Femur (tissue), 1 donor: ENCODE data around the gene SORBS1.

Experiments
- DNase-seq: peaks from one replicate; pipeline ENCODE4 v3.0.0-alpha.2; 2017

The SORBS1 gene

DNA sequence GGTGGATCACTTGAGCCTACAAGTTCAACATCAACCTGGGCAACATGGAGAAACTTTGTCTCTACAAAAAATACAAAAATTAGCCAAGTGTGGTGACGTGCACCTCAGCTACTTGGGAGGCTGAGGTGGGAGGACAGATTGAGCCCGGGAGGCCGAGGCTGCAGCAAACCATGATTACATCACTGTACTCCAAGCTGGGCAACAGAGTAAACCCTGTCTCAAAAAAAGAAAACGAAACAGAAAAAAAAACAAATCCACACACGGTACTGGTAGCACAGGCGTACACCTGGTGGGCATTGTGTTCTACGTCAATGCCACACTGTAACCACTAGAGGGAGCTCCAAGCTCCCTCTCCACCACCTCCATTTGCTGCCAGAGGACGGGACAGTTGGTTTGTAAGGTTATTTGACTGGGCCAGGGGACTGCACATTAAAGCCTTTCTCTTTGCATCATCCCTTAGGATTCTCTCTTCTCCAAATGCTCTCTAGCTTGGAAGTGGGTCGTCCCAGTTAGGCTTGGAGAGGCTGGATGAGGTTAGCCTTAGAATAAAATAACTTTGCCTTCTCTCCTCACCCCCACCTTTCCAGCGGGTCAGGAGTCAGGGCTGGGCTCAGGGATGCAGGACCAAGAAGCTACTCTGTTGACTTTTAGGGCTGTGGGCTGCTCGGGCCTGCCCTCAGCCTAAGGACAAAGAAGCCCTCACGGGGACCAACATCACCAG is 130.8 kb downstream of the SORBS1 start:
- peak; percentile 75 for DNase-seq

DNA sequence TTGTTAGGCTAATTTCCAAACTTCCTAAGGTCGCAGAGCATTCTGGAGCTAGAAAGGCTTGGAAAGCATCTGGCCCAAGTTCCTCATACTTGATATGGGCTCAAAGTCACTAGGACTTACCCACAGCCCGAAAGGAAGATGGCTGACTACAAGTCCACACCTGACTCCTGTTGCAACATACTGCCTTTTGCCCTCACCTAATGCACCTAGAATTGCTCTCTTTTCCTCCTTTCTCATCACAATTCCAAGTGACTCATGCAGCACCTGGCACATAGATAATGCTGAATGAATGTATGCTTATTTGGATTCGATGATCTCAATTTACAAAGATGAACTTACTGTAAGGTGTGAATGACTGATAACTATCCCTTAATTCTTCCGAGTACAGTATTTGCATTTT is 131.5 kb downstream of the SORBS1 start:
- DNase-seq: no peak

DNA sequence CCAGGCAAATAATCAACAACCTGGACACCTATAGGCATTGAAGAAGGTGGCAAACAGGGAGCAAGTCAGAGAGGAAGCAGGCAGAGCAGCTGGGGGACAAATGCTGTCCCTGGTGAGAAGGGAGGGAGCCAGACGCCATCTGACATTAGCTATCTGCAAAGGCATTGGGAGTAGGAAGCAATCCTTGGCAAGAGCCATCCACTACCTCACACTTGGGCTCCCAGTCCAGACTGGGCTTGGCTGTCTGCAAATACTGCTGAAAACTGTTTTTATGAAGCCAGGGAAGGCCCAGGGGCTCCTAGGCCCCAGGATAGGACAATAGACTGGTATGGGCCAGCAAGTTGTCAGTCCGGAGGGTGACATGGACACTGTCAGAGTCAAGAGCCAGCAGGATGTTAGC is 132.5 kb downstream of the SORBS1 start:
- DNase-seq: no peak

DNA sequence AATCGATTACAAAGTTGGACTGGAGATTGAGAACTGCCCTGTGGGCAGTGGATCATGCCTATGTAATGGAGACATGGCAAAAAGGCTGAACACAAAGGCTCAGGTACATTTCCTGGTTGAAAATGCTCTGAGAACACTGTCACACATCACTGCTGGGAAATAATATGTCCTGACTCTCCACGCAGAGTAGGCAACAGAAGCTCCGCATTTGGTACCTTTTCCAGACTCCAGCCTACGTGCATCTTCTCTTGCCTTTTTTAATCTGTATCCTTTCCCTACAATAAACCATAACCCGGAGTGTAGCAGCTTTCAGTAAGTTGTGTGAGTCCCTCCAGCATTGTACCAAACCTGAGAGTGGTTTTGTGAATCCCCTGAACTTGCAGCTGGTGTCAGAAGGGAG is 134.7 kb downstream of the SORBS1 start:
- DNase-seq: no peak

DNA sequence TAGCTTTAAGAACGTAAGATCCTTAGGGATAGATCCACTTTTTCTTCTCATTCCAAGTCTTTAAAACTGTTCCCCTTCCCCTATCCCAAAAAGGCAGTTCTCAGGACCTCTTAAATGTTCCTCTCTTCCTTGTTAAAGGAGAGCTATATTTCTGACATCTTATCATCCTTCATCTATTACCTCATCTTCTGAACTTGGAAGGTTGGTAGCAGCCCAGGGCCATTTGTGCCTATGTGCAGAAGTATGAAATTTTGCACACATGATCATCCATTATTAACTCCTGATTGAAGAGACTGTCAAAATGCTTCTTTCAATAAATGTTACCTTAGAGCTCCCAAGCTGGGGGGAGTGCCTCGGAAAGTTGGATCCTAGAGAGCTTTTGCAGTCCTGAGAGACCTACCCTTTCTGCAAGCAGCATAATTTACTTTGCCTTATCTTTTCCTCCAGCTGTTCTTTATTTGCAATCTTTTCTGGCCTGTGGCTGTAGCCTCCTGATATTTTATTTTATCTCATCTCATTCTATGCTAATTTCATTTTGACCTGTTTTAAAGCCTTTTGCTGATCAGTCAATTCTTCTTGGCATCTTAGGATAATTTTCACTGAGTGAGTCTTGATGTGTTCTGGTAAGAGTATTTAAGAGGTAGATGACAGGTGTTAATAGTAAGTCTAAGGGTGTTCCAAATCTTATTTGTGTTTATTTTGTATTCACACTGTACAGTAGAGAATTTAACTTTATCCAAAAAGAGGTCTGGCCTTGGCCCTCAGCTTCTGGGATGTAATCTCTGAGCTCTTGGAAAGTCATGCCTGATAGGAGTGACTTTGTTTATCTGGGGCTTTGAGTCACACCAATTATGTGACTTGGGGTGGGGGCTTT is 135.3 kb downstream of the SORBS1 start:
- no peak for DNase-seq

DNA sequence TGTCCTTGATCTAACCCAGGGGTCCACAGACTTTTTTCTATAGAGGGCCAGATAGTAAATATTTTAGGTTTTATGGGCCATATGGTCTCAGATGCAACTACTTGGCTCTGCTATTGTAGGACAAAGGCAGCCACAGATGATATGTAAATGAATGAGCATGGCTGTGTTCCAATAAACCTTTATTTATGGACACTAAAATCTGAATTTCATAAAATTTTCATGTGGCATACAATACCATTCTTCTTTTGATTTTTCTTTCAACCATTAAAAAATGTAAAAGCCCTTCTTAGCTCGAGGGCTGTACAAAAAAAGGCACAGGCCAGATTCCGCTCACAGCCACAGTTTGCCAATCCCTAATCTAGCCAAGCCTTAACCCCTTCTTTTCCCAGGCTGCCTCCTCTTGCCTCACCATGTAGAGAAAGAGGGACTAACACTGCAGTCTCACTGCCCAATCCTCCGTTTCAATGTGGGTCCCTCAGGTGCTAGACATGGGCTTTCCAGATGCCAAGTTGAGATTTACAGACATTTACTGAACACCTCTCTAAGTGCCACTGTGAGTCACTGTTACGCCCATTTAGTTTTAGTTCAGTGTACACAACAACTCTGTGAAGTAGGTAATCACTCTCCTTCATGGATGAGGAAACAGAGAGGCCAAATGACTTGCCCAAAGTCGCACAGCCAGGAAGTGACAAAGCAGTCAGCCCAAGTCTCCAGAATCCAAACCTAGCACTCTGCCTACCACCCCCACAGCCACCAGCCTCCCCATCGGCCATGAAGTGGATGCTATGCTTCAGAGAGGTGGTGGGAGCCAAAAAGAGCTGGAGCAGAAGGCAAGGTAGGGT is 137.8 kb downstream of the SORBS1 start:
- no peak for DNase-seq

DNA sequence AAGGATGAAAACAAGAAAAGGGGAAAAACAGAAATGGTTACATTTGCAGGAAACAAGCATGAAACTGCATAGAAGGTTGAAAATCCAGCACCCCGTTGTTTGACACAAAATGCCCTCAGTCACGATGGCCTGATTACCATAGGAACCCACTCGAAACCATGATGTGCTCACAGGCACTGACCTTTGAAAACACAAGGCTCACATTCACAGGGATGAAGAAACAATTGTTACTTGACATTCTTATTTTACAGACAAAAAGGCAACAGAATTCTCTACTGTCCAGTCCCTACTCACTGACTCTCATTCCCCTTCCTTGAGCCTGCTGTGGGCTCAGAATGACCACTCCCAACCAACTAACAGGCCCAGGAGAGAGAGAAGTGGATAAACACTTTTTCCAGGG is 138.9 kb downstream of the SORBS1 start:
- DNase-seq: no peak

DNA sequence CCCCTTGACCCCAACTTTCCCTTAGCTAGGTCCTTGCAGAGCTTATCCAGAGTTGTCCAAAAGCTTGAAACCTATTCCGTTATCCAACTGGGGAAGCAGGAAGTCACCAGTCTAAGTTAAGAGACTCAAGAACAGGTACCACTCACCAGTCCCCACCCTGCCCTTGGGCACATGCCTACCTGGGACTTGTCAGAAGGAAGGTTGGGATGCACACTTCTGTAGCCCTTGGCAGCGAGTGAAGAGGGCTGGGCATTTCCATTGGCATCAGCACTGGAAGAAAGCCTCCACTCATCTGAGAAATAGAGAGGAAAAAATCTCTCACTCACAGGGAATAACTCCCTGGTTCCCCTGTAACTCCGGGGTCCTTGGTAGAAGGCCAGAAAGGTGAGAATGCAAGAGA is 139.4 kb downstream of the SORBS1 start:
- DNase-seq: no peak

DNA sequence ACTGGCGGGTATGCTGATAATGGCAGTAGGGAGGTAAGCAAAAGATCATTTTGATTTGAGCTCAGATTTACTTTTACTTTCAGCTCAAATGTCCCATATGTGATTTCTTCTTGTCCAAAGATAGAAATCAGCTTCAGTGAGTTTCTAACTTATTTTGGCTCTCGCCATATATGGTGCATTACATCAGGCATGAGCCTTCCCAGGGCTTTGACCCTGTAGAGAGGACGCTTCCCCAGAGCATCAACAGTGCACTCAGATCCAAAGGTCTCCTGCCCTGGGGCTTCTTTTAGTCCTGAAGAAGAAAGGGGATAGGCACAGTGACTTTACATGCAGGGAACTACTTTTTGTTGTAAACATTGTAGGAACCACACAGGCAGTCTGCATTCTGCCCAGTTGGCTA is 141.8 kb downstream of the SORBS1 start:
- DNase-seq: no peak

DNA sequence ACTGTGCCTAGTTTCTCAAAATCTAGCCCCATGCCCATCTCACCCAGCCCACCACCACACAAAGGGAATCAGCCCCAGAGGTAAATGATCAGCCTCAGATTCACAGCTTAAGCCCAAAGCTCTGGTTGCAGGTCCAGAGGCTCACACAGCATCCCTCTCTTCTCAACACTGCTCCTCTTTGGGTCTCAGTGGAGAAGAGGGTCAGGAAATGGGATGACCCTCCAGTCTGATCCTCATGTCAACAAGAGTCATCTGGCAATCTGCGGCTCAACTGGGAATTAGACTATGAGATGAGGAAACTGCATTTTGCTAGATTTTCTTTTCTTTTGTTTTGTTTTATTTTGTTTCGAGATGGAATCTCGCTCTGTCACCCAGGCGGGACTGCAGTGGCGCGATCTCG is 144.2 kb downstream of the SORBS1 start:
- no peak for DNase-seq

DNA sequence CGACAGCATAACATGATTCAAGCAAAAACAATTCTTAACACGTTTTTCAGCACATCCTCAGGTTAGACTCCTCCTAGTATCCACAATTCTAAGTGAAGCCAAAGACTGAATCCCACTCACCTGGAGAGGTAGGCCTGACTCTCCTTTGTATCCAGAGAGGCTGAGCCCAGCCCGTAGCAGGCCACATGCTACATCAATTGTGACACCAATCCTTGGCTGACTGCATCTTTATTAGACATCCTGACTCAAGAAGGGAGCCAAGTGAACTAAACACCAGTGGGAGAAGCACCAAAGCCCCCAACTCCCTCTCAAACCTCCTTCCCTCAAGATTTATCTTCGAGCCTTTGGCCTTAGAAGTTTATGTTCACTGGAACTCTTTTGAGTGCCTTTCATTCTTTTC is 144.9 kb downstream of the SORBS1 start:
- DNase-seq: no peak

DNA sequence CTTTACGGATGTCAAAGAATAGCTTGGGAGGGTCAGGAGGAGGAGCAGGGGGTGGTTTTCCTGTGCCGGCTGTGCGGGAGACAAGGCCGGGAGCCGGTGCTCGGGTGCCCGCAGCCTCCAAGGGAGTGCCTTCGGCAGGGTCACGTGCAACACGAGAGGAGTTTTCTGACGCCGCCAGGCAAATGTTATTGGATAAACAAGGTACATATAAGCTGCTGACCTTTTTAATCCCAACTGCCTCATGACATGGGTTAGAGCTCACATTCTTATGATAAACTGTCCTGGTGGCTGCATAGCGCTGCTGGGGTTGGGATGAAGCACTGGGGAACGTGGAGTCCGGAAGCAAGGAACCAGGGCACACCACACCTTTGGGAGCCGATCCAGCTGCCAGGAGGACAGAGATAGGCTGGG is 145.5 kb downstream of the SORBS1 start:
- DNase-seq: no peak

DNA sequence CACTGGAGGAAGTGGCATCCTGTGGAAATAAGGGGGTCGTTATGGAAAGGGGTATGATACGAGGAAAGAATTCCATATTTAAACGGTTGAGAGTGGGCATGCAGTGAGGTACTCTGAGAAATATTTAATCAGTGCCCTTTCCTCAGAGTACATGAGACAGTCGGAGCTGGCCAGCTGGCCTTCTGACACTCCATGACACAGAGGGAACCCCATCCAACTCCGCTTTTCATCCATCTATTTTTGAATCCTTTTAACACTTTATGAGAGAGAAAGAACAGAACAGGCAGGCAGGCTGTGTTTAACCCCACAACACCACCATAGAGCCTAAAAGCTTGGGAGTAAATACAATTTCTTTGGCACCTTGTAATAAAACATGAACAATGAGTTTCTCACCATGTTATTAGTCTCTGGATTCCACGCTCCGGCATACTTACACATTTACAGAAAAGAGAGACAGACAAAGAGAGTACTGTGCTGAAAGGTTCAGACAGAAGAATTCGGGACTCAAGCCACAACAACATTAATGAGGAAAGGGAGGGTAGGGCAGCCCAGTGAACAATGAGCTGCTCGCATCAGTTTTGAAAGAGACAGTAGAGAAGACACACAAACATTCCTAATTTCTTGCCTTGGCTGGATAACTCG is 146.2 kb downstream of the SORBS1 start:
- DNase-seq: no peak

DNA sequence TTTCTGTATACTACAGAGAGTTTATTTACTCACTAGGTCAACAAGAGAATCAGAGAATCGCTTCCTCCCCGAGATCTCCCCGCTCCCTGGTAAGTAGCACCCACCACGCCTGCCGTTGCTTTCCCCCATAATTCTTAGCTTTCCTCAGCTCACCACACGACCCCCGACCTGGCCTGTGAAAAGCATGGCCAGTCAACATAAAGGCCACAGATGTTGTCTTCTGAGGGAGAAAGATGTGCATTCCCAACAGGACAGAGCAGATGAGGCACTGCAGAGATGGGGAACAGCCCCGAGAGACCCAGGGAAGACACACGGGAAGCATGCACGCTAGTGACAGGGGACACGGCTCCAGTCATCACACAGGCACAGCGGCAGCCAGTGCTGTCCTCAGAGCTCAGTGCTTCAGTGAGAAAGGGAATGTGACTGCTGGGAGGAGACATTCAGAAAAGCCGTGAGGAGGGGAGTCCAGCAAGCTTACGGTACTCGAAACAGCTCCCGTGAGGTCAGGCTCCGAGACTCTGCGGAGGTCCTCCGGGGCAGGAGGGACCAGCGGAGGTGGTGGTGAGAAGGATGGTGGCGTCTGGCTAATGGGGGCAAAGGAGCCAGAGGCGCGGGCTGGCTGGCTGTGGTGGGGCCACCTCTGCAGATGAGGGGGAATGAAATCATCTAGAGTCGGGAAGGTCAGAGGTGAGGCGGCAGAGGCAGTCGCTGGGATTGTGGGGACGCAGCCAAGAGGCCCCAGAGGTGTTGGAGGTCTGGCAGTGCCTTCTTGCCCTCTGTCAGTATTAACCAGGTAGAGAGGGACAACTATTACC is 146.9 kb downstream of the SORBS1 start:
- DNase-seq: no peak

DNA sequence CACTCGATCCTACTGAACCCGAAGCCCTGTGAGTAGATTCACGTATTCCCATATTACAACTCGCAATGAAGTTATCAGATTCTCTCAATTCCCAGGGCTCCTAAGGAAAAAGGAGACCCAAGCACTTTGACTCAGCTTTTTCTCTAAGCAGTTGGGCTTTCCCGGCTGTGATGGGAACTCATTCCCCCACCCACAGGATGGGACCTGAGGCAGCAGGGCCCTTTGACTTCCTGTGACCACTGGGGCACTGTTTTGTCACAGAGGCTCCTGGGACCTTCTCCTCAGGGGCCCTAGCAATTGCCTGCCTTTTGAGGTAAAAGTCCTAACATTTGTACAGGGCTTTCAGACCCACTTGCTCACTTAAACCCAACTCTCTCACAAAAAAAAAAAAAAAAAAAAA is 147.6 kb downstream of the SORBS1 start:
- DNase-seq: no peak

DNA sequence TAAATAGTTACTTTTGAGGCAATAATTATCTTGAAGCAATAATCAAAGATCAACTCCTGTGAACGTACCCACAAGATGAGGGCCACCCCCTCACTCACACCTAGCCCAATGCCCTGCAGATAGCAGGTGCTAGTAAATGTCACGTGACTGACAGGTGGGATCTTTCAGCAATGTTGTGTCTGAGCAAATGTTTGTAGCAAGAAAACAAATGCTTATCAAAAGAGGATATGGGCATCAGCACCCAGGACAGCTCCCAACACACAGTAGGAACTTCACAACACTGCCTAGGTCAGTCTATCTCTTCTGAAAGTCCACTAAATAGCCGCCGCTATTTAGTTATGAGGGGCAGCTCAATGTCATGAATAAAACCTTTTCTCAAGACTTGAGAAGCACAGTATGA is 149.5 kb downstream of the SORBS1 start:
- DNase-seq: no peak

DNA sequence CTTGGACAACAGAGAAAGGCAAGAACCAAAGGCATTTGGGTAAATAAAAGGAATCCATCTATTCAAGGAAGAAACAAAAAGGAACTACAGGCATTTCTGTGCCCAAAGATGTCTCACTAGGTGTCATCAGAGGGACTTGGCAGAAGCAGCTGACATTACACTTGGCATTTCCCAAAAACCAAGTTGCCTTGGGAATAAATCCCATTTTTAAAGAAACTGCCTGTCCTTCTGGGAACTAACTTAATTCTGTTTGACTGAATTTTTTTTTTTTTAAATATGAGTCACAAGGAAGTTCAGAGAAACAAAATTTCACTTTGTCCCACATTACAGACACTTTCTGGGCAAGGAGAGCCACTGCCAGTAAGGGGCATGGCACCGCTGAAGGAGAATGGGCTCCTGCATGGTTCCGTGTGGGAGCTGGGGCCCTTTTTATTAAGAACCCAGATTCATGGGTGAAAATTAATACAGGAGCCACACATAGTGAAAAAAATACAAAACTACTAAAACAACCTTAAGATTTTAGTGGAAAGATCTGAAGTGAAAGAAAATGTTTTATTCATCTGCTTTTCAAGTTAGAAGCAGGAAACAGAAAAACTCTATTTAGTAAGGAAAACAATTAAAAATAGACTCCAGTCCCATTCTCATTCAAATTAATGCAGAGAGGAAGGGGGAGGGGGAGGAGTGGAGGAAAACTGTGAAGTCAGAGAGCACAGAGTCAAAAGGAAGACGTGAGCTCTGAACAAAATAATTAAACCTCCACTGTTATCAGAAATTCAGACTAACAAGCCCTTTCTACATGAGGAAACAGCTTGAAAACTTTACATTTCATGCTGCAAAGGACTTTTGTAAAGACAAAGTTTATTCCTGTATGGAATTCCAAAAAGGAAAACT is 151.9 kb downstream of the SORBS1 start:
- no peak for DNase-seq

DNA sequence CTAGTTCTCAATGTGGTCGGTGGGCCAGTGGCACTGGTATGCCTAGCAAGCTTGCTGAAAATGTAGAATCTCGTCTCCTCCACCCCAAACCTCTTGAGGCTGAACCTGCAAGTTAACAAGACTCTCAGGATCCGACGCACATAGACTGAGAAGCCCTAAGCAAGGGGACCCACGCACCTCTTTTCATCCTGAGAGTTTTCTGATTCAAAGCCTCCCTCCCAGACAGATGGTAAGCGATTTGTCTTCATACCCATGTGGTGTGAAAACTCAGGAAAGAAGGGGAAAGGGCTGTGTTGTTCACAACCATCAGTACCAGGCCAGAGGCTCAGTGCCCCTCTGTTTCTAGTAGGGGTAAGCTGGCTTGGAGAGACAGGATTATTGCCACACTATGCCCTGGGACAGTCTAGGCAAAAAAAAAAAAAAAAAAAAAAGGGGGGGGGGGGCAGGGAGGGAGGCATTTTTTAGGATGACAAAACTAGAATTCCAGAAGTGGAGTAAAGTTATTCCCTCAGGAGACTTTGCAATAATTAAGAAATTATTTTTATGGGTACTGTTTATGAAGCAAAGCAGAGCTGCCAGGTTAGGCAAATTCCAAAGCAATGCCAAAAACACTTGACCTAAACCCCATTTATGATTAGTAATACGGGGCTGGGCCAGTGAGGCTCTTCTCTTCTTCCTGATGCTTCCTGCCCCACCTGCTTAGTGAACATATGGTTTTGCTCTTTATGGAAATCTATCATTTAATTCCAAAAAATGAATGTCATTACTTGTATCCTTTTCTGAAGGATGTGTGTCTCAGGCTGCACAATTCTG is 152.8 kb downstream of the SORBS1 start:
- DNase-seq: no peak

DNA sequence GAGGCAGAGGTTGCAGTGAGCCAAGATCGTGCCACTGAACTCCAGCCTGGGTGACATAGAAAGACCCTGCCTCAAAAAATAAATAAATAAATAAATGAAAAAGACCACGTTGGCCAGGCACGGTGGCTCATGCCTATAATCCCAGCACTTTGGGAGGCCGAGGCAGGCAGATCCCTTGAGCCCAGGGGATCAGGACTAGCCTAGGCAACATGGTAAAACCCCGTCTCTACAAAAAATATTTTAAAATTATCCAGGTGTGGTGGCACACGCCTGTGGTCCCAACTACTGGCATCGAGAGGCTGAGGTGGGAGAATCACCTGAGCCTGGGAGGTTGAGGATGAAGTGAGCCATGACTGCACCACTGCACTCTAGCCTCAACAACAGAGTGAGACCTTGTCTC is 153.6 kb downstream of the SORBS1 start:
- no peak for DNase-seq

DNA sequence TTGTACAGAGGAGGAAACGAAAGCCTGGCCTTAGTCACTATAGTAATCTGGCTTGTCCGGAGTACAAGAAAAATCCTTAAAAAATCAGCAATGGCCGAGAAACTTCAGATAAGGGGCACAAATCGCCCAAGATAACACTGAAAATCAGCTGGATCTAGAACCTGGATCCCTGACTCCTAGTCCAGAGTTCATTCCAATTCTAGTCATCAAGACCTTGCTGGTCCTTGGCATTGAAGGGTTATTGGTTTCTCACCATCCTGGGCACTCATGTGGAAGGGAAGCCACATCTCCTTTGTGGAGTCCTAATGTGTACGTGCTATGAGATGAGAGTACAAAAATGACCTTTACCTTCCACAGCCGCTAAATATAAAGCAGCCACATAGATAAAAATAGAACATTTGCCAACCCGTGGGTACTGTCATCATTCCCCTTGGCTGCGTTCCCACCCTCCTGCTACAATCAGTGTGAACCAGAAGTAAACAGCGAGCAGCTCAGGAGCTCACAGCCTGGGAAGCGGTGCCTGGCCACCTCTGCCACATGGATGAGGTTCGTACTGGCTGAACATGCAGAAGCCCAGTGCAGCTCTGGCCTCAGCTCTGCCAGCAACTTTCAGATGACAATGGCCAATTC is 154.4 kb downstream of the SORBS1 start:
- peak; percentile 60 for DNase-seq
